Measurements from ENCODE around the gene FOLR2.

DNA sequence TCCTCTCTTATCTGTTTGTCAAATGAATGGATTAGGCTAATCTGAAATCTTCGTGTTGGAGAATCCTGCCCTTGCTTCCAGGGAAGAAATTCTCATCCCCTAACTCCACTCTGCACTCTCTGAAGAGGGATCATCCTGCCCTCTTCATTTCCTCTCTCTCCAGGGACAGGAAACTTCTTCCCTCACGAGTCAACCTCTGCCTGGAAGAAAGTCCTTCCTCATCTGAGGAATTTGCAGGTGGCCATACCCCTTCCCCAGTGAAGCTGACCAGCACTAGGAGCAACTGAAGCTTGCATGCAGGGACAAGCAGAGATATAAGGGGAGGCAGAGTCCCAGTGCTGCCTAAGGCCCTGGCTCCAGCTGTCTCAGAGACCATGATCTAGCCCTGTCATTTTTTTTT lies 31.0 kb downstream of the FOLR2 start:
- no peak for TF ChIP-seq POLR2A (IDR thresholded peaks at IDR 0.05)
- no peak for TF ChIP-seq CTCF (IDR thresholded peaks at IDR 0.05 in 4 of 5, conservative IDR thresholded peaks at IDR 0.05 in 1 of 5)

All from gastrocnemius medialis (tissue), 4 donors.